Measurements from ENCODE around the gene SIMC1. TPM values are rescaled to one million over a fixed set of nuclear protein-coding genes. Genes with fewer than 3 reads are reported as not detected.

The SIMC1 gene
- total RNA-seq, 1 experiment from 2014 or later: 17.7 TPM

GRCh38 chr5:176391479-176391878 is 153.3 kb downstream of the SIMC1 start:
- H2BK20ac ChIP-seq (ENCODE audit: low read depth, low read length, poor library complexity, severe bottlenecking): no peak overlapping the region
- H3K23ac ChIP-seq (ENCODE audit: insufficient read length, low read depth, low read length): no peak overlapping the region
- H3T11ph ChIP-seq (ENCODE audit: low read length): no peak overlapping the region
- Mint-ChIP-seq H3K9me3 (peaks cover 0 to 3% of the 10 kb centered on the region in 2 experiments; a peak in 1 of 5 replicates), H3K27ac (no peak overlapping the region), H3K4me1 (peaks cover 10 to 12% of the 10 kb centered on the region in 2 experiments), H3K36me3 (ENCODE audit: insufficient read depth in 1 of 3, low read depth in 3 of 3) (peaks cover 8 to 22% (median 10%) of the 10 kb centered on the region in 3 experiments; a peak in 6 of 7 replicates), H3K27me3 (ENCODE audit: low read depth) (no peaks in the 10 kb centered on the region), H3K4me3 (no peak overlapping the region)
- H2AFZ ChIP-seq (ENCODE audit: low read length): no peak overlapping the region
- TF ChIP-seq CTCF (conservative IDR thresholded peaks at IDR 0.05): peak; percentile 39; the same call in 2 of the 3 replicates
- no peak overlapping the region for H3K14ac ChIP-seq (ENCODE audit: insufficient read depth, low read length)
- no peak overlapping the region for H4K5ac ChIP-seq (ENCODE audit: insufficient read length, low read depth, low read length)
- H4K20me1 ChIP-seq (ENCODE audit: control insufficient read depth, insufficient read depth, insufficient read length): no peaks in the 10 kb centered on the region
- H3K27ac ChIP-seq (ENCODE audit: insufficient read length, low read depth, low read length): no peak overlapping the region
- no peak overlapping the region for H4K91ac ChIP-seq (ENCODE audit: insufficient read length, low read depth, low read length)
- no peaks in the 10 kb centered on the region for H3K9me3 ChIP-seq (ENCODE audit: control insufficient read depth, low read depth, low read length)
- no peak overlapping the region for H3K4ac ChIP-seq (ENCODE audit: low read depth, low read length)
- no peak overlapping the region for H2BK12ac ChIP-seq (ENCODE audit: insufficient read length, low read depth, low read length)
- no peak overlapping the region for H2BK120ac ChIP-seq (ENCODE audit: low read depth, low read length, poor library complexity, severe bottlenecking)
- H3K9ac ChIP-seq (ENCODE audit: extremely low read depth, insufficient read length, low read length): no peak overlapping the region
- H3K27me3 ChIP-seq (ENCODE audit: insufficient read depth, low read length): no peaks in the 10 kb centered on the region
- no peak overlapping the region for H3K4me2 ChIP-seq (ENCODE audit: insufficient read depth, insufficient read length, low read length)
- H4K8ac ChIP-seq (replicated peaks; ENCODE audit: insufficient read length, low read depth, low read length): no peak overlapping the region
- no peak for DNase-seq
- no CpG with 5 or more reads among the region's 4 CpGs for WGBS (ENCODE audit: extremely low coverage, insufficient read length, low lambda C conversion rate)
- H3K4me1 ChIP-seq (ENCODE audit: insufficient read depth, low read length): no peaks in the 10 kb centered on the region
- H3K79me2 ChIP-seq (ENCODE audit: insufficient read depth, low read length): peaks cover 8% of the 10 kb centered on the region; the same call in 1 of the 2 replicates
- no peak overlapping the region for H2BK15ac ChIP-seq (ENCODE audit: low read depth, low read length)
- no peak overlapping the region for H3K56ac ChIP-seq (ENCODE audit: insufficient read length, low read depth, low read length)
- H3K79me1 ChIP-seq (ENCODE audit: insufficient read depth, low read depth, low read length, poor library complexity, severe bottlenecking): no peaks in the 10 kb centered on the region
- H3K18ac ChIP-seq (ENCODE audit: insufficient read length, low read depth, low read length): no peak overlapping the region
- H3K23me2 ChIP-seq (ENCODE audit: insufficient read length, low read depth, low read length, poor library complexity, severe bottlenecking): peaks cover 7% of the 10 kb centered on the region
- H2AK5ac ChIP-seq (ENCODE audit: insufficient read length, low read length): no peak overlapping the region
- no peak overlapping the region for H2BK5ac ChIP-seq (ENCODE audit: insufficient read length, low read length)
